ENCODE data around the gene DCUN1D4. TPM values are rescaled to one million over a fixed set of nuclear protein-coding genes. Genes with fewer than 3 reads are reported as not detected.

The DCUN1D4 gene
- total and polyA plus RNA-seq, 12 donors: 11.0 to 48.7 (median 37.0) TPM

- intact Hi-C loops (cut with DNase I): no loop called here
- Histone ChIP-seq H3K27me3 (no peaks in the 10 kb centered on the region), H3K36me3 (no peaks in the 10 kb centered on the region), H3K9me3 (peaks cover 0 to 4% (median 0%) of the 10 kb centered on the region in 11 donors), H3K27ac (no peak overlapping the region), H3K4me3 (no peak overlapping the region), H3K4me1 (no peaks in the 10 kb centered on the region)
- no peak for ATAC-seq
- no peak for DNase-seq
- no peak for TF ChIP-seq CTCF (IDR thresholded peaks at IDR 0.05)
- 68 to 74% methylated on average over 4 of the region's 4 CpGs for WGBS, 2 donors
Observed at GRCh38 chr4:51960486-51960885, 117.5 kb downstream of the DCUN1D4 start.

DNA sequence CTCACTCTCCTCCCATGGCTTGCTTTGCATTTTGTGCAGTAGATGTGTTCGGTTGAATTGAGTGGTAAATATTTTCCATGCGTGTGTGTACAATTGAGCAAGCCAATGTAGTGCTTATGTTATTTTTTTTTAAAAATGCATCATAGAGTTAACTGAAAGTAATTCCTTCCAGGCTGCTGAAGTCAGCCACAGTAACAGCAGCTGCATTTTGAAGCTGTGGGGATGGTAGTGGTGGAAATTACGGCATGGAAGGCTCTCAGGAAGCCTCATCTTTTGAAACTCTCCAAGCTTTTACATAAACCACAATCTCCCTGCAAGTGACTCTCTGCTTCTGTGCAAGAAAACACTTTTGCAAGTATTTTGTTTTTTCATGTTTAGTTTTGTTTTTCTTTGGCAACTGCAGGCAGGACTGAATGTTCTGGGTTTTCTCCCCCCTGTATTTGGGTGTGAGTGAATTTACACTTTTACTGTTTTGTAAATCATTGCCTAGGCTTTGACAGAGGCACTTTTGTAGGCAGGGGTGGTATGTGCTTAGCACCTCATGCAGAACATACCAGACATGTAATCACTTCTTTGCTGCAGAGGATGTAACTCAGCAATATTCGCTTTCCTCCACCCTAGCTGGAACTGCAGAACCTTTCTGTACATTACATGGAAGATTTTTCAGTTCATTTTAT is 121.0 kb downstream of the DCUN1D4 start:
- no peak for ATAC-seq
- no peak for TF ChIP-seq CTCF (IDR thresholded peaks at IDR 0.05)
- Histone ChIP-seq H3K4me1 (no peaks in the 10 kb centered on the region), H3K9me3 (peaks cover 0 to 12% (median 0%) of the 10 kb centered on the region in 11 donors), H3K27me3 (no peaks in the 10 kb centered on the region), H3K27ac (no peak overlapping the region), H3K4me3 (no peak overlapping the region), H3K36me3 (no peaks in the 10 kb centered on the region)
- no peak for DNase-seq
- 76 to 84% methylated on average over 4 of the region's 4 CpGs for WGBS, 2 donors
- intact Hi-C loops (cut with DNase I): no loop called here

DNA sequence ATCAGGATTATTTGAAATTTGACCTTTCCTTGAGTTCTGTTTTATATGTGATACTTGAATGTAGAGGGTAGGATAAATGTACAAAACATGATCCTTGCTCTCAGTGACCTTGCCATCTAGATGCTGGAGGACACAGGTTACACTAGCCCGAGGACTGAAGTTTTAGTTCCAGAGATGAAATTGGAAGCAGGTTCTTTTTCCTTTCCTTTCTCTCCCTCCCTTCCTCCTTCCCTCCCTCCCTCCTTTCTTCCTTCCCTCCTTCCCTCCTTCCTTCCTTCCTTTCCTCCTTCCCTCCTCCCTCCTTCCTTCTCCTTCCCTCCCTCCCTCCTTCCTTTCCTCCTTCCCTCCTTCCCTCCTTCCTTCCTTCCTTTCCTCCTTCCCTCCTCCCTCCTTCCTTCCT is 122.9 kb downstream of the DCUN1D4 start:
- H3K9me3 ChIP-seq: peaks cover 0 to 19% (median 0%) of the 10 kb centered on the region in 11 donors
- ATAC-seq (no peak), DNase-seq (no peak)
- intact Hi-C loops (cut with DNase I): no loop called here
- no peak for TF ChIP-seq CTCF (IDR thresholded peaks at IDR 0.05)
- no peaks in the 10 kb centered on the region for H3K36me3 ChIP-seq
- no peak overlapping the region for H3K27ac ChIP-seq
- no peaks in the 10 kb centered on the region for H3K4me1 ChIP-seq
- H3K4me3 ChIP-seq: no peak overlapping the region
- H3K27me3 ChIP-seq: no peaks in the 10 kb centered on the region
- WGBS, 2 donors: 63 to 76% methylated on average over 1 of the region's 1 CpG

Other genes starting within 250 kb of the DCUN1D4 start
- under 1 TPM in 9 of 10 donors, not detected in 1; 0.08 to 0.57 (median 0.26) TPM for gene LRRC66, start 177.2 kb downstream of the DCUN1D4 start, total RNA-seq
- 1 to 10 TPM in 1 of 2 donors, under 1 TPM in 1; 0.16 to 1.5 TPM for gene LRRC66, start 177.2 kb downstream of the DCUN1D4 start, polyA plus RNA-seq
- 100 to 1,000 TPM in 2 of 10 donors, 10 to 100 TPM in 8; 75.9 to 124 (median 91.8) TPM for gene SGCB, start 195.1 kb downstream of the DCUN1D4 start, total RNA-seq
- gene SGCB, start 195.1 kb downstream of the DCUN1D4 start, polyA plus RNA-seq: 10 to 100 TPM; 14.3 to 19.9 TPM
- 1 to 10 TPM in 8 of 10 donors, under 1 TPM in 2; 0.83 to 2.0 (median 1.5) TPM for gene SPATA18, start 208.2 kb downstream of the DCUN1D4 start, total RNA-seq
- gene SPATA18, start 208.2 kb downstream of the DCUN1D4 start, polyA plus RNA-seq: under 1 TPM; 0.16 to 0.80 TPM